GM19023 (cell line): ENCODE data around the gene MATK.
"Not testable (repeated sequence)": the region's sequence is repeated elsewhere in the genome, so short reads cannot be mapped to it uniquely, and the experiment has no call there.

ENCODE experiments used
- ATAC-seq: cut with Tn5 transposase; IDR thresholded peaks from one replicate; pipeline ENCODE4 v1.9.1; 2021; ENCODE audit warnings: mild to moderate bottlenecking, moderate library complexity; ENCODE audit not compliant: unreplicated experiment

The MATK gene

GRCh38 chr19:3773814-3774515 is 12.2 kb downstream of the MATK start:
- no peak for ATAC-seq

DNA sequence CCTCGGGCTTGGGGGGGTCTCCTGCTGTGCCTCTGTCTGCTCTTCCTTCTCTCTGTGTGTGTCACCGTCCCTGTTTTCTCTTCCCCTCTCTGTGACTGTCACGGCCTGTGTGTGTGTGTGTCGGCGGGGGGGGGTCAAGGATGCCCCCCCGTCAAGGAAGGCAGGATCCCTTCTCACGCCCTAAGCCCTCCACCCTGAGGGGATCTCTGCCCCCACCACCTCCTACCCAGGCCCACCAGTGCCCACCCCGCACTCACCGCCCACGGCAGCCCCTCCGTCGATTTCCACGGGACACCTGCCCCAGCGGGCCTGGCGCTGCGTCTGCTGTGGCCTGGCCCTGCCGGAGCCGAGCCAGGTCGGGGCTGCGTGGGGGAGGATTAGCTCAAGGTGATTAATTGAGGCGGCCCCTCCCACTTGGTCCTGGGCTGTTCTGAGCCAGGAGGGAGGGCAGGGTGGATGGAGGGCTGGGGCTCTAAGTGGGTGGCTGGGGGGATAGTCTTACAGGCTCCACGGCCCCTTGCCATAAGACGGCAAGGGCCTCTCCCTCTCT is 14.2 kb downstream of the MATK start, which contains the start of gene RAX2:
RAX2 (minus strand) TSS at position 323 of the 550 bp plus-strand sequence. CDS start 486 bp downstream, outside the sequence.
- ATAC-seq, result no peak

- ATAC-seq, result no peak
Measured at GRCh38 chr19:3771000-3771905, 14.9 kb downstream of the MATK start.

DNA sequence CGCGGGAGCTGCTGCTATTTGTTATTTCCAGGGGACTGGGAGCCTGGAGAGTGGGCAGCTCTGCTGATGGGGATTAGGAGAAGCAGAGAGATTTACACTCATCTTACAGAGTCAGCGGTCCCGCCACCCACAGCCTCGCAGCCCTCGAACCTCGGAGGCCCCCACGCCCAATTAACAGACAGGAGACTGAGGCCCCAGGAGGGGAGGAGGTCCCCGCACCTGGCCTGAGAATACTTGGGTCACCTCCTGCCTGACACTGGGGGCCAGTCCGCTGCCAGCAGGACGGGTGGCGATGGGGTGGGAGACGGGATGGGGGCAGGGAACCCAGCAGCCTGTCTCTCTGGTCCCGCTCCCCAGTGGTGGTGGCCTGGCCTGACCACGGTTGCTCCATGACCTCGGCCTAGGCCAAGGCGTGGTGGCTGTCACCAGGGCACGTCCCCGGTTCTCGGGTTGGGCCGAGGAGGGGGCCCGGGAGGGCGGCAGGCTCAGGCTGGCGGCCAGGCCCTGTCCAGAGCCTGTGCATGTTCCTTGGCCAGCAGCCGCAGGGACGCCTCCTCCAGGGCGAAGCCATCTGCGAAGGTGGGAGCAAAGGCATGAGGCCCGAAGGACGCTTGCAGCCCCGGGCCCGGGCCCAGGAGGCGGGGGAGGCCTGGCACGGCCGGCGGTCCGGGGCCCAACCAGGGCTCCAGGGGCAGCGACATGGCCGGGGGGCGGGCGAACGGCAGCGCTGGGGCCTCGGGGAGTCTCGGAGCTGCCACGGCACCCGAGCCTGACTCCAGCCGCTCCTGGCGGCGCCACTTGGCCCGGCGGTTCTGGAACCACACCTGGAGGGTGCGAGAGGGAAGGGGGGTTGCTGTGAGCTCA is 15.8 kb downstream of the MATK start:
- ATAC-seq, result no peak

DNA sequence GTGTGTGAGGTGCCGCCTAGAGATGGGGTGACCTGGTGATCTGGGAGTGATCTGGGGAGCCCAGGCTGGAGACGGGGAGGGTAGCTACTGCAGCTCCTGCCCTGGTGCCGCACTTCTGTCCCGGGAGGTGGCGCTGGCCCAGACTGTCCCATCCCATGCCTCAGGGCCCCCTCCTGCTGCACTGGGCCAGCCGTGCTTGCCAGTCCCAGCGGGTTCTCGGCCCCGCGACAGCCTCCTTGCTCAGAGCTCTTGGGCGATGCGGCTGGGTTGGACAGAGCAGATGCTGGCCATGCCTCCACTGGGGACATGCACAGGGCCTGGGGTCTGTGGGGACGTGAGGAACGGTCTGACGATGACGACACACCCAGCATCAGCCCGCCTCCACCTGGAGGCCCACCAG is 16.7 kb downstream of the MATK start:
- no peak for ATAC-seq

DNA sequence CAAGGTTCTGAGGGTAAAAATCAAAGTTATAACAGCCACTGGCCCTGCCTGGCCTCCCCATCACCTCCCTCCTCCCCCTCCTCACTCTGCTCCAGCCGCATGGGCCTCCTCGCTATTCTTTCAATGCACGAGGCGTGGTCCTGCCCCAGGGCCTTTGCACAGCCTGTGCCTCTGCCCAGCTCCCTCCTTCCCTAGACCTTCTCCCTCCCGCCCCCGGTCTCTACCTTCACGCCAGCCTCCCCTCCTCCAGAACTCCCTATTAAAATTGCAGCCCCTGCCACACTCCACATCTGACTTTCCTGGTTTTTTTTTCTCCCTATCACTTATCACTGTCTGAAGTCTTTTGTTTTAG is 17.5 kb downstream of the MATK start:
- no peak for ATAC-seq

DNA sequence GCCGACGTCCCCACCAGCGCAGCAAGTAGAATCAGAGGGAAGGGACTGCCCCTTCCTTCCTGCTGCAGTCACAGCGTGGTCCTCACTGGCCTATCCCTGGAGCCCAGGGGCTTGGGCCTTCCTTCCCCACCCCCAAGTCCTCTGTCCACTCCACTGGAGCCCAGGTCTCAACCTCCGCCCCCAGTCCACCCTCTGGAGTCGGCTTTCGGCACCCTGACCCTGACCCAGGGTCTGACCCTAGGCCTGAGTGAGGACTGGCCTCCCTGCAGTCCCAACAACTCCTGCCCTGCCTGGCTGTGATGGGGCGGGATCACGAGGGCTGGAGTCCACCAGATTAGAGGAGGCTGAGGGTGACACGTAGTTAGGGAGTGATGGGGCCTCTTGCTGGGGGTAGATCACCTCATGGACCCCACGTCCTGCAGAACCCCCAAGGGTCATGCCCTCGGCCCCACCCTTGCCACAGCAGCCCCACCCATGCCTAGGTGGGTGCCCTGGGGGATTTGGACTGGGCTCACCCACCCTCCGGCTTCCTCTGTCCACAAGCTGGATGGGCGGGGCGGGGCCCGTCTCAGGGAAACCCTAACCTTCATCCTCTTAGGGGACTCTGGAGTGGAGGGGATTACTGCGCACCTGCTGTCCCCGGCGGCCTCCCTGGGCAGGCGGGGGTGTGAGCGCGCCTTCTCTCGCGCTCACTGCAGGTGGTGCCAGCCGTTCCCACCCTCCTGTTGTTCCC is 18.0 kb downstream of the MATK start:
- ATAC-seq, result no peak

DNA sequence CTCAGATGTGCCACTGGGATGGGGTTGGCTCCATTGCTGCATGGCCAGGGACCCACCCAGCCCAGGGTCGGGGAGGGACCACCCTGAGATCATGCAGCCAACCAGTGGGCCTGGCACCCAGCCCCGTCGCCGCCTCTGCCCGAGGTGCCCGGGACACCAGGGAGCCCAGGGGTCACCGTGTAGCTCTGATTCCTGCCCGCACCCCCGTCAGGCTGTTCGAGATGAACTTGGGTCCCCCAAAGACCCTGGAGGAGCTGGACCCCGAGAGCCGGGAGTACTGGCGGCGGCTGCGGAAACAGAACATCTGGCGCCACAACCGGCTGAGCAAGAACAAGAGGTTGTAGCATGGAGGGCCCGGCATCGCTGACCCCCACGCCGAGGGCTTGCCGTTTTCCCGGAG is 19.1 kb downstream of the MATK start:
- no peak for ATAC-seq

DNA sequence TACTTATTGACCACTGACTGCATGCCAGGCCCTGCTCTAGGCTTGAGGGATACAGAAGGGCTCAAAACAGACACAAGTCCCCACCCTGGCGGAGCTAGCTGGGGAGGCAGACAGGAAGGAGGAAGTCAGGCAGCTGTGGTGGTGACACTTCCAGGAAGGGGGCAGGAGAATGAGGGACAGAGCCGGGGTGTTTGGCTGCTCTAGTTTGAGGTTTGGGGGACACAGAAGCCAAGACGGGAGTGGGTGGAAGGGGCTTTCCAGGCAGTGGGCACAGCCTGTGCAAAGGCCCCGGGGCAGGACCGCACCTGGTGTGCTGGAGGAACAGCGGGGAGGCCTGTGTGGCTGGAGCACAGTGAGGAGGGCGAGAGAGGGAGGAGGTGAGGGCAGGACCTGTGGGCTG is 19.7 kb downstream of the MATK start:
- no peak for ATAC-seq

GRCh38 chr19:3765757-3766156 is 20.4 kb downstream of the MATK start:
- not testable (repeated sequence) for ATAC-seq

GRCh38 chr19:3765121-3765520 is 21.1 kb downstream of the MATK start:
- no peak for ATAC-seq

DNA sequence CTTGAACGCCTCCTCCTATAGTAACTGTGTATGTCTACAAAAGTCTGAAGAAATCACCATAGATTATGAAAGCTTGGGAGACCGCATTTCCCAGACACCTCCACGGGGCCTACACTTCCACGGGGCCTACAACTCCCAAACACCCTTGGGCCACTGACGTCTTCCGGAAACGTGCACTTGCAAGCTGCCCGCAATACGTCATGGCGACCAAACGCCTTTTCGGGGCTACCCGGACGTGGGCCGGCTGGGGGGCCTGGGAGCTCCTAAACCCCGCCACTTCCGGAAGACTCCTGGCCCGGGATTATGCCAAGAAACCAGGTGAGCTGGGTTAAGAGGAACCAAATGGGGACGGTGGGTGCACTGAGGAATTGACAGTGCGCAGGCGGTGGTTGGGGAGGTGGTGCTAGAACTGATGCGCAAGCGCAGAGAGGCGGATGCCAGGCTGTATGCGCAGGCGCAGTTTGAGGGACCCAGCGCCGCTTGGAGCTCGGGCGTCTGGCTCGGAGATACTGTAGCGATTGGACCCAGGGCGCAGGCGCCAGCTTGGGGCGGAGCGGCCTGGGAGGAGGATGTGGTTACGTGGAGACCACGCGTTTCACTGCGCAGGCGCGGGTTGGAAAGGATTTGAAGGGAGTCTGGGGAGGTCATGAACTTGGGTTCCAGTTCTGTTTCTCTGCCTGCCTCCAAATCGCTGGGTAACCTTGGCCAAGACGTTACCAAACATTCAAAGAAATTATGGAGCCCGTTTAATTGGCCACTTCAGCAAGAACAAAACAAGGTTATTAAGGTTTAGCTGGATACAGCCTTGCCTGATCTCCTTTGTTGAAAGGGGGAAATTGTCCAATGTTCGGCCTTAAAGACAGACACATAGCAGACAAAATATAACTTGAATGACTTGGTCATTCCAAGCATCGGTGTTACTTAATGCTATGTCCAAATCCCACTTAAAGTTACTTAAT is 23.4 kb downstream of the MATK start, which contains the start of gene MRPL54:
MRPL54 (plus strand) TSS at position 182 of the 959 bp plus-strand sequence; CDS start at position 201, 19 bp downstream.
- ATAC-seq, result peak; percentile 82

DNA sequence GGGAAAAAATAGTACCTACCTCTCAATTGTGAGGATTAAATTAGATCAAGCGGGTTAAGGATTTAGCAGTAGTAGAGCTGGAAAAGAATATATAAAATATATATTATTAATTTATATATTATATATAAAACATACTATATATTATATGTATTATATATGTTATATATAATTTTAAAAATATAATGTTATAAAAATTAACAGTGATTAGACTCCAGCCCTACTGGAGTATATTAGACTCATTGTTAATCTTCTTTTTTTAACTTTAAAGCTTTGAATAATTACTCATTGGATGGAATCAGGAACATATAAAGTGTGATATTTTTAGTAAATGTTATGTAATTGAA is 24.1 kb downstream of the MATK start:
- no peak for ATAC-seq

DNA sequence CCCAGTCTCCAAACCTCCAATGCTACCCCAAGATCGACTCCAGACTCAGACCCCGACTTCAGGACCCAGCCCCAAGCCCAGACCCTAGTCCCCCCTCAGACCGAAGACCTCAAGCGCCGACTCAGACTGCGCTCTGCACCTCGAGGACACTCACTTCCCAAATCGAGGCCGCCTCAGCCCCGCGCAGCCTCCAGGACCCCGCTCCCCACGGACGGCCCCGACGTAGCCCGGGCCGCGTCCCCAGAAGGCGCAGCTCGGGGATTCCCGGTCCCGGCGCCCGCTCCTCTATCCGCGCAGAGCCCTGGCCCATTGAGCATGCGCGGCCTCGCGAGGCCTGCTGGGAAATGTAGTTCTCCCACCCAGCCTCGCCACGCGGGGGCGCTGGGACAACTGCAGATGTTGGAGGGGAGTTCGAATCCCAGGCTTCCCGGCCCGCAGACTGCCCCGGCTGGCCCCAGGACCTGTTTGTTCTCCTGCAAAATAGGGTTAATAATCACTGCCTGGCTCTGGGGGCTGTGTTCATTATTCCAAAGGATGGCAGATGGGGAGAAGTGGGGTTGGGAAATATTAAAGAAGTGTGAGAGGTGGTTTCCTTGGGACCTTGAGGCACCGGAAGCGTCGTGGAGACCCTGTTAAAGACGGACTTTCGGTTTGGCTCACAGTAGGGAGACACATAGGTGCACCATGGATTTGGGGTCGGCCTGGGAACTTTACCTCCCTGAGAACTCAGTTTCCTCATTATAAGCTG is 24.6 kb downstream of the MATK start, which contains the start of gene APBA3:
APBA3 (minus strand) TSS at position 311 of the 748 bp plus-strand sequence. CDS start 1,428 bp downstream, outside the sequence.
- ATAC-seq, result no peak

GRCh38 chr19:3760871-3761361 is 25.3 kb downstream of the MATK start:
- no peak for ATAC-seq

GRCh38 chr19:3759482-3760254 is 26.5 kb downstream of the MATK start:
- no peak for ATAC-seq

DNA sequence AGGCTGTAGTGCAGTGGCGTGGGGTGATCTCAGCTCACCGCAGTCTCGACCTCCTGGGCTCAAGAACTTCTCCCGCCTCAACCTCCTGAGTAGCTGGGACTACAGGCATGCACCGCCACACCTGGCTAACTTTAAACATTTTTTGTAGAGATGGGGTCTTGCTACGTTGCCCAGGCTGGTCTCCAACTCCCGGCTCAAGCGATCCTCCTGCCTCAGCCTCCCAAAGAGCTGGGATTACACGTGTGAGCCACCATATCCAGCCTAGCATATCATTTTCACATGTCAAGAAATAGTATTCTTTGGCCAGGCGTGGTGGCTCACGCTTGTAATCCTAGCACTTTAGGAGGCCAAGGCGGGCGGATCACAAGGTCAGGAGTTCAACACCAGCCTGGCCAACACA is 27.9 kb downstream of the MATK start:
- not testable (repeated sequence) for ATAC-seq
